GM23338 (cell line): ENCODE results near the gene AHSP.
"Not testable (repeated sequence)": the region's sequence is repeated elsewhere in the genome, so short reads cannot be mapped to it uniquely, and the experiment has no call there.

Experiments used
- CTCF ChIP-seq, 2 experiments: fragments of 200-600 bp in 1 of 2; sonication (generic) in 1 of 2; conservative IDR thresholded peaks; 2 replicates each; pipeline versions ENCODE4 v1.5.1 to v1.6.1; 2016 to 2017; ENCODE audit warnings: antibody characterized with exemption in 2 of 2, low read depth in 2 of 2, mild to moderate bottlenecking in 2 of 2, moderate library complexity in 1 of 2
- EZH2 ChIP-seq: fragments of 200-600 bp; sonication (generic); IDR thresholded peaks from one replicate; pipeline ENCODE4 v1.8.0; 2017; ENCODE audit warnings: antibody characterized with exemption, mild to moderate bottlenecking, low read depth; ENCODE audit not compliant: unreplicated experiment
- EZH2phosphoT487 ChIP-seq: fragments of 200-600 bp; sonication (generic); IDR thresholded peaks from one replicate; pipeline ENCODE4 v1.8.1; 2018; ENCODE audit warnings: antibody characterized with exemption; ENCODE audit not compliant: unreplicated experiment
- POLR2AphosphoS5 ChIP-seq: IDR thresholded peaks from 2 replicates; pipeline ENCODE4 v1.6.1; 2016; ENCODE audit warnings: antibody characterized with exemption, low read depth
- STAT1 ChIP-seq: IDR thresholded peaks from one replicate; pipeline ENCODE4 v1.6.1; 2016; ENCODE audit warnings: antibody characterized with exemption; ENCODE audit not compliant: unreplicated experiment
- ZNF114 ChIP-seq: fragments of 250-450 bp; sonication (Bioruptor Pico); IDR thresholded peaks from 2 replicates; pipeline ENCODE4 v1.5.0; 2020; ENCODE audit warnings: mild to moderate bottlenecking, moderate library complexity
- TF ChIP-seq, protein P1 (sequence below): IDR thresholded peaks from 2 replicates; pipeline ENCODE4 v1.6.1; 2016; ENCODE audit warnings: antibody characterized with exemption
- TF ChIP-seq, protein P2 (sequence below): IDR thresholded peaks from one replicate; pipeline ENCODE4 v1.6.1; 2018; ENCODE audit warnings: antibody characterized with exemption; ENCODE audit not compliant: unreplicated experiment

- not testable (repeated sequence) for TF ChIP-seq CTCF (conservative IDR thresholded peaks at IDR 0.05; ENCODE audit: low read depth in 2 of 2); POLR2AphosphoS5; STAT1; EZH2; EZH2phosphoT487; ZNF114
- TF ChIP-seq, protein P1, sequence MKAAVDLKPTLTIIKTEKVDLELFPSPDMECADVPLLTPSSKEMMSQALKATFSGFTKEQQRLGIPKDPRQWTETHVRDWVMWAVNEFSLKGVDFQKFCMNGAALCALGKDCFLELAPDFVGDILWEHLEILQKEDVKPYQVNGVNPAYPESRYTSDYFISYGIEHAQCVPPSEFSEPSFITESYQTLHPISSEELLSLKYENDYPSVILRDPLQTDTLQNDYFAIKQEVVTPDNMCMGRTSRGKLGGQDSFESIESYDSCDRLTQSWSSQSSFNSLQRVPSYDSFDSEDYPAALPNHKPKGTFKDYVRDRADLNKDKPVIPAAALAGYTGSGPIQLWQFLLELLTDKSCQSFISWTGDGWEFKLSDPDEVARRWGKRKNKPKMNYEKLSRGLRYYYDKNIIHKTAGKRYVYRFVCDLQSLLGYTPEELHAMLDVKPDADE: not testable (repeated sequence)
- TF ChIP-seq, protein P2, sequence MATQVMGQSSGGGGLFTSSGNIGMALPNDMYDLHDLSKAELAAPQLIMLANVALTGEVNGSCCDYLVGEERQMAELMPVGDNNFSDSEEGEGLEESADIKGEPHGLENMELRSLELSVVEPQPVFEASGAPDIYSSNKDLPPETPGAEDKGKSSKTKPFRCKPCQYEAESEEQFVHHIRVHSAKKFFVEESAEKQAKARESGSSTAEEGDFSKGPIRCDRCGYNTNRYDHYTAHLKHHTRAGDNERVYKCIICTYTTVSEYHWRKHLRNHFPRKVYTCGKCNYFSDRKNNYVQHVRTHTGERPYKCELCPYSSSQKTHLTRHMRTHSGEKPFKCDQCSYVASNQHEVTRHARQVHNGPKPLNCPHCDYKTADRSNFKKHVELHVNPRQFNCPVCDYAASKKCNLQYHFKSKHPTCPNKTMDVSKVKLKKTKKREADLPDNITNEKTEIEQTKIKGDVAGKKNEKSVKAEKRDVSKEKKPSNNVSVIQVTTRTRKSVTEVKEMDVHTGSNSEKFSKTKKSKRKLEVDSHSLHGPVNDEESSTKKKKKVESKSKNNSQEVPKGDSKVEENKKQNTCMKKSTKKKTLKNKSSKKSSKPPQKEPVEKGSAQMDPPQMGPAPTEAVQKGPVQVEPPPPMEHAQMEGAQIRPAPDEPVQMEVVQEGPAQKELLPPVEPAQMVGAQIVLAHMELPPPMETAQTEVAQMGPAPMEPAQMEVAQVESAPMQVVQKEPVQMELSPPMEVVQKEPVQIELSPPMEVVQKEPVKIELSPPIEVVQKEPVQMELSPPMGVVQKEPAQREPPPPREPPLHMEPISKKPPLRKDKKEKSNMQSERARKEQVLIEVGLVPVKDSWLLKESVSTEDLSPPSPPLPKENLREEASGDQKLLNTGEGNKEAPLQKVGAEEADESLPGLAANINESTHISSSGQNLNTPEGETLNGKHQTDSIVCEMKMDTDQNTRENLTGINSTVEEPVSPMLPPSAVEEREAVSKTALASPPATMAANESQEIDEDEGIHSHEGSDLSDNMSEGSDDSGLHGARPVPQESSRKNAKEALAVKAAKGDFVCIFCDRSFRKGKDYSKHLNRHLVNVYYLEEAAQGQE: not testable (repeated sequence)
These were observed 43.7 kb upstream of the AHSP start for GRCh38 chr16:31484048-31484447.
